SU-DHL-6 (cell line): ENCODE results near the gene PPT2.

ENCODE experiments used
- H2AFZ ChIP-seq: fragments of 200-600 bp; sonication (generic); 2 replicates; pipeline ENCODE4 v1.6.1; 2014; ENCODE audit warnings: low read depth, mild to moderate bottlenecking, moderate library complexity, mixed read lengths, antibody characterized with exemption, low read length; ENCODE audit not compliant: severe bottlenecking
- H3F3A ChIP-seq: fragments of 200-600 bp; shearing (Covaris generic); 2 replicates; pipeline ENCODE4 v1.6.0; 2016; ENCODE audit warnings: antibody characterized with exemption, mild to moderate bottlenecking; ENCODE audit not compliant: insufficient read depth
- H3K27ac ChIP-seq: fragments of 200-600 bp; sonication (generic); 2 replicates; pipeline ENCODE4 v1.5.1; 2016; ENCODE audit warnings: low read depth, mild to moderate bottlenecking, low read length, moderate library complexity, mixed read lengths
- H3K27me3 ChIP-seq: fragments of 200-600 bp; sonication (generic), shearing (Covaris generic); 2 replicates; pipeline ENCODE4 v1.6.0; 2014; ENCODE audit warnings: mild to moderate bottlenecking, low read length
- H3K36me3 ChIP-seq: fragments of 200-600 bp; sonication (generic); 2 replicates; pipeline ENCODE4 v1.6.1; 2014; ENCODE audit warnings: mild to moderate bottlenecking, low read length, mixed read lengths
- H3K4me2 ChIP-seq: fragments of 300-600, 200-600 bp; shearing (Covaris generic), sonication (generic); 2 replicates; pipeline ENCODE4 v1.6.0; 2014; ENCODE audit warnings: low read length, low read depth, mild to moderate bottlenecking; ENCODE audit not compliant: poor library complexity, severe bottlenecking
- H3K4me3 ChIP-seq: fragments of 200-600 bp; sonication (generic); 2 replicates; pipeline ENCODE4 v1.5.1; 2014; ENCODE audit warnings: antibody characterized with exemption, low read length, mild to moderate bottlenecking, mixed read lengths; ENCODE audit not compliant: insufficient read depth, poor library complexity, severe bottlenecking
- H3K79me2 ChIP-seq: fragments of 200-600 bp; sonication (generic); 2 replicates; pipeline ENCODE4 v1.6.1; 2014; ENCODE audit warnings: mild to moderate bottlenecking, low read length, moderate library complexity; ENCODE audit not compliant: insufficient read depth
- H3K9ac ChIP-seq: fragments of 200-600 bp; sonication (generic); 2 replicates; pipeline ENCODE4 v1.7.0; 2014; ENCODE audit warnings: mild to moderate bottlenecking, low read length
- H3K9me2 ChIP-seq: fragments of 200-600 bp; sonication (generic); replicated peaks from 2 replicates; pipeline ENCODE4 v1.6.1; 2014; ENCODE audit warnings: low read length; ENCODE audit not compliant: insufficient read depth
- H3K9me3 ChIP-seq: fragments of 200-600 bp; sonication (generic); 2 replicates; pipeline ENCODE4 v1.6.1; 2014; ENCODE audit warnings: low read length, mixed read lengths; ENCODE audit not compliant: insufficient read depth
- H4K20me1 ChIP-seq: fragments of 200-600 bp; sonication (generic); 2 replicates; pipeline ENCODE4 v1.6.1; 2014; ENCODE audit warnings: low read depth, mild to moderate bottlenecking, antibody characterized with exemption, low read length, moderate library complexity, mixed read lengths
- EZH2phosphoT487 ChIP-seq: fragments of 200-600 bp; sonication (generic), shearing (Covaris generic); conservative IDR thresholded peaks from 2 replicates; pipeline ENCODE4 v1.6.1; 2018; ENCODE audit warnings: mild to moderate bottlenecking, antibody characterized with exemption, low read length, moderate library complexity, mixed read lengths
- TF ChIP-seq, protein P1 (sequence below): fragments of 200-600 bp; sonication (generic); IDR thresholded peaks from one replicate; pipeline ENCODE4 v1.5.1; 2017; ENCODE audit warnings: antibody characterized with exemption, mild to moderate bottlenecking, low read length, moderate library complexity; ENCODE audit not compliant: insufficient read depth, poor library complexity, severe bottlenecking

The PPT2 gene

DNA sequence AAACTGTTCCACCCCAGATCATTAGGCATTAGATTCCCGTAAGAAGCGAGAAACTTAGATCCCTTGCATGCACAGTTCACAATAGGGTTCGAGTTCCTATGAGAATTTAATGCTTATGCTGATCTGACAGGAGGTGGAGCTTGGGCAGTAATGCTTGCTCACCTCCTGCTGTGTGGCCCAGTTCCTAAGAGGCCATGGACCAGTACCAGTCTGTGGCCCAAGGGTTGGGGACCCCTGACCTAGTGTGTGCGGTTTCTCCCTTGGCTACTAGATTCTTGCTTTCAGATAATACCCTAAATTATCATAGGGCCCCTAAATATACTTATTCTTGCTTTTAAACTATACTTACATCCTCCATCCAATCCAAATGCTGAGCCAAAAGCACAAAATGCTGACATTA, 40.4 kb downstream of the PPT2 start:
- Histone ChIP-seq H3K9me3 (no peaks in the 10 kb centered on the region), H2AFZ (no peak overlapping the region), H3K27me3 (no peaks in the 10 kb centered on the region), H3K4me3 (no peak overlapping the region), H3K79me2 (peaks cover 19% of the 10 kb centered on the region), H3K4me2 (peak overlapping the region; percentile 85), H3K9me2 (no peaks in the 10 kb centered on the region), H3F3A (peaks cover 47% of the 10 kb centered on the region), H3K9ac (peak overlapping the region; percentile 66), H4K20me1 (no peaks in the 10 kb centered on the region), H3K36me3 (no peaks in the 10 kb centered on the region), H3K27ac (no peak overlapping the region)
- TF ChIP-seq EZH2phosphoT487, result no peak
- TF ChIP-seq, protein P1, sequence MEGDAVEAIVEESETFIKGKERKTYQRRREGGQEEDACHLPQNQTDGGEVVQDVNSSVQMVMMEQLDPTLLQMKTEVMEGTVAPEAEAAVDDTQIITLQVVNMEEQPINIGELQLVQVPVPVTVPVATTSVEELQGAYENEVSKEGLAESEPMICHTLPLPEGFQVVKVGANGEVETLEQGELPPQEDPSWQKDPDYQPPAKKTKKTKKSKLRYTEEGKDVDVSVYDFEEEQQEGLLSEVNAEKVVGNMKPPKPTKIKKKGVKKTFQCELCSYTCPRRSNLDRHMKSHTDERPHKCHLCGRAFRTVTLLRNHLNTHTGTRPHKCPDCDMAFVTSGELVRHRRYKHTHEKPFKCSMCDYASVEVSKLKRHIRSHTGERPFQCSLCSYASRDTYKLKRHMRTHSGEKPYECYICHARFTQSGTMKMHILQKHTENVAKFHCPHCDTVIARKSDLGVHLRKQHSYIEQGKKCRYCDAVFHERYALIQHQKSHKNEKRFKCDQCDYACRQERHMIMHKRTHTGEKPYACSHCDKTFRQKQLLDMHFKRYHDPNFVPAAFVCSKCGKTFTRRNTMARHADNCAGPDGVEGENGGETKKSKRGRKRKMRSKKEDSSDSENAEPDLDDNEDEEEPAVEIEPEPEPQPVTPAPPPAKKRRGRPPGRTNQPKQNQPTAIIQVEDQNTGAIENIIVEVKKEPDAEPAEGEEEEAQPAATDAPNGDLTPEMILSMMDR, result no peak

DNA sequence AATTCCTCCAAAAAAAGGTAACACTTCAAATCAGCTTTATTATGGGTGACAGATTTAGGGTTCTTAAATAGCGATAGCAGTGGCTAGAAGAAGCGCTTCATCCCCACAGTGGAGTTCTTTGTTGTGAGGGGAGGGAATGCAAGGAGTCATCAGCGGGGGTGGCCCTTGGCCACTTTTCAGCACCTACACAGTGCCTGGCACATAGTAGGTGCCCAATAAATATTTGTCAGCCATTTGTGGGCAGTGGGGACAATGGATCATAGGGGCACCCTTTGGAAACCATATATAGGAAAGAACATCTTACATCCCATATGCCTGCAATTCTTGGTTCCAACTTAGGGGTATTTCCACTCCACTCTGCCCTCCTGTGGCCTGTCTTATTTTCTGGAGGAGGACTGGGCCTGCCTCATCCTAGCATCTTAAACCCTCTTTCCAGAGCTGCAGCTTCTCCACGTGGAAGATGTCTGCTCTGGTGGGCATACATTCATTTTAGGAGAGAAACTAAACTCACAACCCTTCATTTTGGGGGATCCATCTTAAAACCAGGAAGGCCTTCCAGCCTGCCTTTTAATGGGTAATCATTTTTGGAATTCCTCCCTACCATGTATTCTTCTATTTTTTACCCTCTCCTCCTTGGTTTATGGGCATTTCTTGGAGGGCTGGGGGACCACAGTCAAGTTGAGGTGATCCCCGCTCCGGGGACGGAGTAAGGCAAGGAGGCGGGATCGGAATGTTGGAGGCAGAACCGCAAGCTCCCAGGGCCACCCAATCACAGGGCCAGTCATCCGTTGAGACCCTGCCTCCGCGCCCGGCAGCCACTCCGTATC, 41.1 kb downstream of the PPT2 start:
- Histone ChIP-seq H3K9me3 (no peaks in the 10 kb centered on the region), H2AFZ (peak overlapping the region; percentile 24), H3K9ac (peak overlapping the region; percentile 66), H3K79me2 (peaks cover 13% of the 10 kb centered on the region), H3K27ac (peak overlapping the region; percentile 58), H3K36me3 (no peaks in the 10 kb centered on the region), H3K4me2 (peak overlapping the region; percentile 85), H3K27me3 (no peaks in the 10 kb centered on the region), H4K20me1 (no peaks in the 10 kb centered on the region), H3F3A (peaks cover 47% of the 10 kb centered on the region), H3K4me3 (peak overlapping the region; percentile 59), H3K9me2 (no peaks in the 10 kb centered on the region)
- TF ChIP-seq EZH2phosphoT487, result no peak
- TF ChIP-seq, protein P1, result peak; percentile 75

DNA sequence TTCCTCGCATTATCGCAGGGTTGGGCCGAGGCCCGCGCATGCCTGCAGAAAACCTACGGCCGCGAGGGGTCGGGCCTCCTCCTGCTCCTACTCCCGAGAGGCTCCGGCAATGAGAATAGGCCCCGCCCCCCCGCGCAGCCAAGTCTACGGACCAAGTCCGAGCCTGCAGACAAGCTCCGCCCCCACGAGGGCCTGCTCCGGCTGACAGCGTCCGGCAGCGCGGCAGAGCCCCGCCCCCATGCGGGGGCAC, 41.6 kb downstream of the PPT2 start:
- H3K79me2 ChIP-seq, result peaks cover 13% of the 10 kb centered on the region
- TF ChIP-seq, protein P1, result no peak
- no peak for TF ChIP-seq EZH2phosphoT487
- no peaks in the 10 kb centered on the region for H3K27me3 ChIP-seq
- peak overlapping the region; percentile 85 for H3K4me2 ChIP-seq
- H3K9me2 ChIP-seq, result no peaks in the 10 kb centered on the region
- H2AFZ ChIP-seq, result no peak overlapping the region
- H3K9me3 ChIP-seq, result no peaks in the 10 kb centered on the region
- no peaks in the 10 kb centered on the region for H3K36me3 ChIP-seq
- H3K4me3 ChIP-seq, result no peak overlapping the region
- H3F3A ChIP-seq, result peaks cover 47% of the 10 kb centered on the region
- no peak overlapping the region for H3K27ac ChIP-seq
- H3K9ac ChIP-seq, result peak overlapping the region; percentile 71
- H4K20me1 ChIP-seq, result no peaks in the 10 kb centered on the region
